ENCODE data around the gene FAM13A.

The FAM13A gene

GRCh38 chr4:89036535-89036934 is 20.4 kb downstream of the FAM13A start:
- Histone ChIP-seq H3K27me3 (ENCODE audit: insufficient read depth, poor library complexity, severe bottlenecking) (no peaks in the 10 kb centered on the region), H3K9me3 (ENCODE audit: severe bottlenecking) (no peaks in the 10 kb centered on the region), H3K27ac (ENCODE audit: poor library complexity, severe bottlenecking) (no peak overlapping the region), H3K4me1 (ENCODE audit: insufficient read depth, poor library complexity, severe bottlenecking) (no peaks in the 10 kb centered on the region), H3K4me3 (ENCODE audit: severe bottlenecking) (no peak overlapping the region), H3K36me3 (ENCODE audit: low read depth) (no peaks in the 10 kb centered on the region)
- ATAC-seq (ENCODE audit: low read depth) (no peak), DNase-seq (ENCODE audit: low spot score) (no peak)
- TF ChIP-seq, protein P1, sequence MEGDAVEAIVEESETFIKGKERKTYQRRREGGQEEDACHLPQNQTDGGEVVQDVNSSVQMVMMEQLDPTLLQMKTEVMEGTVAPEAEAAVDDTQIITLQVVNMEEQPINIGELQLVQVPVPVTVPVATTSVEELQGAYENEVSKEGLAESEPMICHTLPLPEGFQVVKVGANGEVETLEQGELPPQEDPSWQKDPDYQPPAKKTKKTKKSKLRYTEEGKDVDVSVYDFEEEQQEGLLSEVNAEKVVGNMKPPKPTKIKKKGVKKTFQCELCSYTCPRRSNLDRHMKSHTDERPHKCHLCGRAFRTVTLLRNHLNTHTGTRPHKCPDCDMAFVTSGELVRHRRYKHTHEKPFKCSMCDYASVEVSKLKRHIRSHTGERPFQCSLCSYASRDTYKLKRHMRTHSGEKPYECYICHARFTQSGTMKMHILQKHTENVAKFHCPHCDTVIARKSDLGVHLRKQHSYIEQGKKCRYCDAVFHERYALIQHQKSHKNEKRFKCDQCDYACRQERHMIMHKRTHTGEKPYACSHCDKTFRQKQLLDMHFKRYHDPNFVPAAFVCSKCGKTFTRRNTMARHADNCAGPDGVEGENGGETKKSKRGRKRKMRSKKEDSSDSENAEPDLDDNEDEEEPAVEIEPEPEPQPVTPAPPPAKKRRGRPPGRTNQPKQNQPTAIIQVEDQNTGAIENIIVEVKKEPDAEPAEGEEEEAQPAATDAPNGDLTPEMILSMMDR (IDR thresholded peaks at IDR 0.05; ENCODE audit: poor library complexity, severe bottlenecking): no peak

- TF ChIP-seq, protein P1 (IDR thresholded peaks at IDR 0.05; ENCODE audit: poor library complexity, severe bottlenecking): no peak
- no peaks in the 10 kb centered on the region for H3K4me1 ChIP-seq (ENCODE audit: insufficient read depth, poor library complexity, severe bottlenecking)
- H3K27ac ChIP-seq (ENCODE audit: poor library complexity, severe bottlenecking): no peak overlapping the region
- no peak for ATAC-seq (ENCODE audit: low read depth)
- H3K9me3 ChIP-seq (ENCODE audit: severe bottlenecking): no peaks in the 10 kb centered on the region
- no peaks in the 10 kb centered on the region for H3K27me3 ChIP-seq (ENCODE audit: insufficient read depth, poor library complexity, severe bottlenecking)
- H3K36me3 ChIP-seq (ENCODE audit: low read depth): no peaks in the 10 kb centered on the region
- H3K4me3 ChIP-seq (ENCODE audit: severe bottlenecking): no peak overlapping the region
- DNase-seq (ENCODE audit: low spot score): no peak
These were observed 25.7 kb downstream of the FAM13A start for GRCh38 chr4:89031272-89031671.

- no peak overlapping the region for H3K27ac ChIP-seq (ENCODE audit: poor library complexity, severe bottlenecking)
- no peaks in the 10 kb centered on the region for H3K9me3 ChIP-seq (ENCODE audit: severe bottlenecking)
- no peak overlapping the region for H3K4me3 ChIP-seq (ENCODE audit: severe bottlenecking)
- H3K27me3 ChIP-seq (ENCODE audit: insufficient read depth, poor library complexity, severe bottlenecking): no peaks in the 10 kb centered on the region
- H3K4me1 ChIP-seq (ENCODE audit: insufficient read depth, poor library complexity, severe bottlenecking): no peaks in the 10 kb centered on the region
- no peak for ATAC-seq (ENCODE audit: low read depth)
- TF ChIP-seq, protein P1 (IDR thresholded peaks at IDR 0.05; ENCODE audit: poor library complexity, severe bottlenecking): no peak
- H3K36me3 ChIP-seq (ENCODE audit: low read depth): no peaks in the 10 kb centered on the region
- DNase-seq (ENCODE audit: low spot score): no peak
These were observed 27.4 kb downstream of the FAM13A start for GRCh38 chr4:89029591-89029990.

- Histone ChIP-seq H3K4me1 (ENCODE audit: insufficient read depth, poor library complexity, severe bottlenecking) (no peaks in the 10 kb centered on the region), H3K4me3 (ENCODE audit: severe bottlenecking) (no peak overlapping the region), H3K36me3 (ENCODE audit: low read depth) (no peaks in the 10 kb centered on the region), H3K27me3 (ENCODE audit: insufficient read depth, poor library complexity, severe bottlenecking) (no peaks in the 10 kb centered on the region), H3K27ac (ENCODE audit: poor library complexity, severe bottlenecking) (no peak overlapping the region), H3K9me3 (ENCODE audit: severe bottlenecking) (no peaks in the 10 kb centered on the region)
- ATAC-seq (ENCODE audit: low read depth) (no peak), DNase-seq (ENCODE audit: low spot score) (no peak)
- TF ChIP-seq, protein P1 (IDR thresholded peaks at IDR 0.05; ENCODE audit: poor library complexity, severe bottlenecking): no peak
These were observed 30.4 kb downstream of the FAM13A start for GRCh38 chr4:89026542-89026941.

- H3K4me1 ChIP-seq (ENCODE audit: insufficient read depth, poor library complexity, severe bottlenecking): no peaks in the 10 kb centered on the region
- ATAC-seq (ENCODE audit: low read depth) (peak; percentile 96), DNase-seq (ENCODE audit: low spot score) (no peak)
- no peaks in the 10 kb centered on the region for H3K9me3 ChIP-seq (ENCODE audit: severe bottlenecking)
- no peaks in the 10 kb centered on the region for H3K27me3 ChIP-seq (ENCODE audit: insufficient read depth, poor library complexity, severe bottlenecking)
- no peaks in the 10 kb centered on the region for H3K36me3 ChIP-seq (ENCODE audit: low read depth)
- no peak overlapping the region for H3K4me3 ChIP-seq (ENCODE audit: severe bottlenecking)
- TF ChIP-seq, protein P1 (IDR thresholded peaks at IDR 0.05; ENCODE audit: poor library complexity, severe bottlenecking): peak; percentile 89
- H3K27ac ChIP-seq (ENCODE audit: poor library complexity, severe bottlenecking): no peak overlapping the region
These were observed 32.8 kb downstream of the FAM13A start for GRCh38 chr4:89024051-89024675.
